HUES48 (cell line): ENCODE results near the gene THSD4.

Source experiments
- H3K27ac ChIP-seq: one replicate; pipeline ENCODE4 v1.7.0; 2013; ENCODE audit warnings: low read depth, low read length, inconsistent platforms
- H3K27me3 ChIP-seq: 2 replicates; pipeline ENCODE4 v1.6.1; 2013; ENCODE audit warnings: mild to moderate bottlenecking, low read length; ENCODE audit not compliant: control insufficient read depth, insufficient read depth
- H3K36me3 ChIP-seq: 2 replicates; pipeline ENCODE4 v1.6.1; 2013; ENCODE audit warnings: low read length; ENCODE audit not compliant: control insufficient read depth, insufficient read depth
- H3K4me1 ChIP-seq: 2 replicates; pipeline ENCODE4 v1.6.1; 2013; ENCODE audit warnings: mild to moderate bottlenecking, low read length; ENCODE audit not compliant: control insufficient read depth, insufficient read depth
- H3K4me3 ChIP-seq: 2 replicates; pipeline ENCODE4 v1.5.1; 2013; ENCODE audit warnings: mild to moderate bottlenecking, low read depth, low read length
- H3K9ac ChIP-seq: 2 replicates; pipeline ENCODE4 v1.6.1; 2013; ENCODE audit warnings: mild to moderate bottlenecking, low read depth, low read length, moderate library complexity
- H3K9me3 ChIP-seq: 2 replicates; pipeline ENCODE4 v1.6.1; 2013; ENCODE audit warnings: low read length; ENCODE audit not compliant: control insufficient read depth, insufficient read depth

The THSD4 gene

GRCh38 chr15:71517751-71518150, 402.5 kb downstream of the THSD4 start:
- Histone ChIP-seq H3K27me3 (no peaks in the 10 kb centered on the region), H3K4me3 (no peak overlapping the region), H3K4me1 (peaks cover 8% of the 10 kb centered on the region), H3K36me3 (no peaks in the 10 kb centered on the region), H3K9me3 (no peaks in the 10 kb centered on the region), H3K9ac (no peak overlapping the region), H3K27ac (no peak overlapping the region)

- H3K4me3 ChIP-seq: no peak overlapping the region
- H3K9me3 ChIP-seq: no peaks in the 10 kb centered on the region
- H3K9ac ChIP-seq: no peak overlapping the region
- H3K4me1 ChIP-seq: peaks cover 8% of the 10 kb centered on the region
- no peak overlapping the region for H3K27ac ChIP-seq
- H3K27me3 ChIP-seq: no peaks in the 10 kb centered on the region
- no peaks in the 10 kb centered on the region for H3K36me3 ChIP-seq
Observed at GRCh38 chr15:71518661-71519060, 403.4 kb downstream of the THSD4 start.

- Histone ChIP-seq H3K4me1 (peaks cover 3% of the 10 kb centered on the region; the same call in 1 of the 2 replicates), H3K27ac (no peak overlapping the region), H3K9me3 (no peaks in the 10 kb centered on the region), H3K27me3 (no peaks in the 10 kb centered on the region), H3K9ac (no peak overlapping the region), H3K4me3 (no peak overlapping the region), H3K36me3 (no peaks in the 10 kb centered on the region)
Observed at GRCh38 chr15:71526060-71526820, 411.0 kb downstream of the THSD4 start.

GRCh38 chr15:71529361-71529760, 414.1 kb downstream of the THSD4 start:
- Histone ChIP-seq H3K27ac (no peak overlapping the region), H3K36me3 (no peaks in the 10 kb centered on the region), H3K27me3 (no peaks in the 10 kb centered on the region), H3K9me3 (no peaks in the 10 kb centered on the region), H3K4me1 (peaks cover 3% of the 10 kb centered on the region; the same call in 1 of the 2 replicates), H3K9ac (no peak overlapping the region), H3K4me3 (no peak overlapping the region)

GRCh38 chr15:71530116-71530515, 414.8 kb downstream of the THSD4 start:
- Histone ChIP-seq H3K27ac (no peak overlapping the region), H3K9me3 (no peaks in the 10 kb centered on the region), H3K4me3 (no peak overlapping the region), H3K4me1 (peaks cover 3% of the 10 kb centered on the region; the same call in 1 of the 2 replicates), H3K27me3 (no peaks in the 10 kb centered on the region), H3K36me3 (no peaks in the 10 kb centered on the region), H3K9ac (no peak overlapping the region)

- Histone ChIP-seq H3K27me3 (no peaks in the 10 kb centered on the region), H3K4me1 (no peaks in the 10 kb centered on the region), H3K27ac (no peak overlapping the region), H3K9ac (no peak overlapping the region), H3K9me3 (no peaks in the 10 kb centered on the region), H3K4me3 (no peak overlapping the region), H3K36me3 (no peaks in the 10 kb centered on the region)
Observed at GRCh38 chr15:71532994-71533393, 417.7 kb downstream of the THSD4 start.

- Histone ChIP-seq H3K4me3 (no peak overlapping the region), H3K9ac (no peak overlapping the region), H3K4me1 (no peaks in the 10 kb centered on the region), H3K27ac (no peak overlapping the region), H3K27me3 (no peaks in the 10 kb centered on the region), H3K36me3 (no peaks in the 10 kb centered on the region), H3K9me3 (no peaks in the 10 kb centered on the region)
Observed at GRCh38 chr15:71538181-71538580, 422.9 kb downstream of the THSD4 start.

GRCh38 chr15:71541746-71542145, 426.5 kb downstream of the THSD4 start:
- no peak overlapping the region for H3K27ac ChIP-seq
- H3K36me3 ChIP-seq: no peaks in the 10 kb centered on the region
- H3K4me3 ChIP-seq: no peak overlapping the region
- H3K9ac ChIP-seq: no peak overlapping the region
- H3K27me3 ChIP-seq: no peaks in the 10 kb centered on the region
- H3K4me1 ChIP-seq: no peaks in the 10 kb centered on the region
- no peaks in the 10 kb centered on the region for H3K9me3 ChIP-seq

GRCh38 chr15:71542836-71543235, 427.6 kb downstream of the THSD4 start:
- no peaks in the 10 kb centered on the region for H3K9me3 ChIP-seq
- H3K4me1 ChIP-seq: no peaks in the 10 kb centered on the region
- no peak overlapping the region for H3K27ac ChIP-seq
- no peak overlapping the region for H3K4me3 ChIP-seq
- no peaks in the 10 kb centered on the region for H3K36me3 ChIP-seq
- no peaks in the 10 kb centered on the region for H3K27me3 ChIP-seq
- H3K9ac ChIP-seq: no peak overlapping the region

- Histone ChIP-seq H3K4me1 (no peaks in the 10 kb centered on the region), H3K4me3 (no peak overlapping the region), H3K9me3 (no peaks in the 10 kb centered on the region), H3K9ac (no peak overlapping the region), H3K27me3 (no peaks in the 10 kb centered on the region), H3K36me3 (no peaks in the 10 kb centered on the region), H3K27ac (no peak overlapping the region)
Observed at GRCh38 chr15:71543413-71543812, 428.1 kb downstream of the THSD4 start.

GRCh38 chr15:71545223-71545760, 430.0 kb downstream of the THSD4 start:
- Histone ChIP-seq H3K36me3 (no peaks in the 10 kb centered on the region), H3K4me3 (no peak overlapping the region), H3K9me3 (no peaks in the 10 kb centered on the region), H3K9ac (no peak overlapping the region), H3K4me1 (no peaks in the 10 kb centered on the region), H3K27ac (no peak overlapping the region), H3K27me3 (no peaks in the 10 kb centered on the region)
